HL-60/S4 (cell line): ENCODE results near the gene PPRC1.

Experiments
- in situ Hi-C: fragments of 300-500 bp; cut with MboI; formaldehyde crosslinking; loops from 2 replicates; pipeline ENCODE4 v1.14.3; 2022; ENCODE audit warnings: low sequenced_read_pairs

Gene PPRC1, protein sequence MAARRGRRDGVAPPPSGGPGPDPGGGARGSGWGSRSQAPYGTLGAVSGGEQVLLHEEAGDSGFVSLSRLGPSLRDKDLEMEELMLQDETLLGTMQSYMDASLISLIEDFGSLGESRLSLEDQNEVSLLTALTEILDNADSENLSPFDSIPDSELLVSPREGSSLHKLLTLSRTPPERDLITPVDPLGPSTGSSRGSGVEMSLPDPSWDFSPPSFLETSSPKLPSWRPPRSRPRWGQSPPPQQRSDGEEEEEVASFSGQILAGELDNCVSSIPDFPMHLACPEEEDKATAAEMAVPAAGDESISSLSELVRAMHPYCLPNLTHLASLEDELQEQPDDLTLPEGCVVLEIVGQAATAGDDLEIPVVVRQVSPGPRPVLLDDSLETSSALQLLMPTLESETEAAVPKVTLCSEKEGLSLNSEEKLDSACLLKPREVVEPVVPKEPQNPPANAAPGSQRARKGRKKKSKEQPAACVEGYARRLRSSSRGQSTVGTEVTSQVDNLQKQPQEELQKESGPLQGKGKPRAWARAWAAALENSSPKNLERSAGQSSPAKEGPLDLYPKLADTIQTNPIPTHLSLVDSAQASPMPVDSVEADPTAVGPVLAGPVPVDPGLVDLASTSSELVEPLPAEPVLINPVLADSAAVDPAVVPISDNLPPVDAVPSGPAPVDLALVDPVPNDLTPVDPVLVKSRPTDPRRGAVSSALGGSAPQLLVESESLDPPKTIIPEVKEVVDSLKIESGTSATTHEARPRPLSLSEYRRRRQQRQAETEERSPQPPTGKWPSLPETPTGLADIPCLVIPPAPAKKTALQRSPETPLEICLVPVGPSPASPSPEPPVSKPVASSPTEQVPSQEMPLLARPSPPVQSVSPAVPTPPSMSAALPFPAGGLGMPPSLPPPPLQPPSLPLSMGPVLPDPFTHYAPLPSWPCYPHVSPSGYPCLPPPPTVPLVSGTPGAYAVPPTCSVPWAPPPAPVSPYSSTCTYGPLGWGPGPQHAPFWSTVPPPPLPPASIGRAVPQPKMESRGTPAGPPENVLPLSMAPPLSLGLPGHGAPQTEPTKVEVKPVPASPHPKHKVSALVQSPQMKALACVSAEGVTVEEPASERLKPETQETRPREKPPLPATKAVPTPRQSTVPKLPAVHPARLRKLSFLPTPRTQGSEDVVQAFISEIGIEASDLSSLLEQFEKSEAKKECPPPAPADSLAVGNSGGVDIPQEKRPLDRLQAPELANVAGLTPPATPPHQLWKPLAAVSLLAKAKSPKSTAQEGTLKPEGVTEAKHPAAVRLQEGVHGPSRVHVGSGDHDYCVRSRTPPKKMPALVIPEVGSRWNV (N-terminal part only)

GRCh38 chr10:102132563-102133372 lies at the start of gene PPRC1:
Gene PPRC1, plus strand, starts transcription at chr10:102133040. Its CDS starts 29 bp downstream, at chr10:102133069.
- in situ Hi-C loops: no loop called here

GRCh38 chr10:102083541-102083940 lies 49.3 kb upstream of the PPRC1 start:
- in situ Hi-C loops: loop anchor here (25.0 kb wide), 1 partner anchor 471 kb away; no protein-coding TSS in a partner anchor

GRCh38 chr10:102085336-102085735 lies 47.5 kb upstream of the PPRC1 start:
- in situ Hi-C loops: loop anchor here (25.0 kb wide), 1 partner anchor 473 kb away; no protein-coding TSS in a partner anchor

- in situ Hi-C loops: loop anchor here (25.0 kb wide), 1 partner anchor 474 kb away; no protein-coding TSS in a partner anchor
Observed at GRCh38 chr10:102086196-102086595, 46.6 kb upstream of the PPRC1 start.

GRCh38 chr10:102090772-102091171 lies 42.1 kb upstream of the PPRC1 start:
- in situ Hi-C loops: loop anchor here (25.0 kb wide), 1 partner anchor 478 kb away; no protein-coding TSS in a partner anchor

- in situ Hi-C loops: loop anchor here (25.0 kb wide), 1 partner anchor 484 kb away; no protein-coding TSS in a partner anchor
Observed at GRCh38 chr10:102096449-102096848, 36.4 kb upstream of the PPRC1 start.

- in situ Hi-C loops: no loop called here
Observed at GRCh38 chr10:102101152-102101551, 31.7 kb upstream of the PPRC1 start.

DNA sequence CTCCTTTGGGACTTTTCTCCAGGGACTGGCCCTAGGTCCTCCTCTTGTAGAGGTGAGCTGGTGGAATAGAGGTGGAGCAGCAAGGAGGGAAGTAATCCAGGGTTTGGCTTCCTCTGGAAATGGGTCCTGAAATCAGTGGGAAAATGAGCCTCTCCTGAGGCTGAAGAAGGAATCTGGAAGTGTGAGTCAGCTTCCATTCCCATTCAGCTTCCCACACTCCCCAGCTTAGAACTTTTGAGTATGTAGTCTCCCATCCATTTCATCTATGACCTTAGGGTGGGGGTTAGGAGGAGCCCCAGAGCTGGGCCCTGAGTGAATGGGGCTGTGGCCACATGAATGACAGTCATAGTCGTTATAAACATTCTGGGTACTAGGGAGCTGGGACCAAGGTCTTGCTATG lies 30.4 kb upstream of the PPRC1 start:
- in situ Hi-C loops: no loop called here

GRCh38 chr10:102106998-102107397 lies 25.8 kb upstream of the PPRC1 start:
- in situ Hi-C loops: no loop called here

GRCh38 chr10:102109166-102110116 lies 23.4 kb upstream of the PPRC1 start:
- in situ Hi-C loops: no loop called here

DNA sequence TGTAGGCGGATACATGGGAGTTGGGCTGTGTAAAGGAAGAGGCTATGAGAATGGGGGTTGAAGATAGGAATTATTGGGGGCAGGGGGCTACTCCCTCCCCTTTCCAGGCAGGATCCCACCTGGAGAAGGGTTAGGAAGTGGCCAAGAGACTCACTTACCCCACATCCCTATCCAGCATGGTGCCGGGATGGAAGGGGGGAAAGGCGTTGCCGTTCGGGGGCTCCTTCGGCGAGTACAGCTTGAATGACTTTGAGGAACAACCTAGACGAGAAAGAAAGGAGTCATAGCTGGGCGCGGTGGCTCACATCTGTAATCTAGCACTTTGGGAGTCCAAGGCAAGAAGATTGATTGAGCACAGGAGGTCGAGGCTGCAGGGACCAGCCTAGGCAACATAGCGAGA lies 21.6 kb upstream of the PPRC1 start:
- in situ Hi-C loops: no loop called here

GRCh38 chr10:102112210-102112817 lies 20.5 kb upstream of the PPRC1 start:
- in situ Hi-C loops: no loop called here

GRCh38 chr10:102113261-102113955 lies 19.4 kb upstream of the PPRC1 start:
- in situ Hi-C loops: no loop called here

DNA sequence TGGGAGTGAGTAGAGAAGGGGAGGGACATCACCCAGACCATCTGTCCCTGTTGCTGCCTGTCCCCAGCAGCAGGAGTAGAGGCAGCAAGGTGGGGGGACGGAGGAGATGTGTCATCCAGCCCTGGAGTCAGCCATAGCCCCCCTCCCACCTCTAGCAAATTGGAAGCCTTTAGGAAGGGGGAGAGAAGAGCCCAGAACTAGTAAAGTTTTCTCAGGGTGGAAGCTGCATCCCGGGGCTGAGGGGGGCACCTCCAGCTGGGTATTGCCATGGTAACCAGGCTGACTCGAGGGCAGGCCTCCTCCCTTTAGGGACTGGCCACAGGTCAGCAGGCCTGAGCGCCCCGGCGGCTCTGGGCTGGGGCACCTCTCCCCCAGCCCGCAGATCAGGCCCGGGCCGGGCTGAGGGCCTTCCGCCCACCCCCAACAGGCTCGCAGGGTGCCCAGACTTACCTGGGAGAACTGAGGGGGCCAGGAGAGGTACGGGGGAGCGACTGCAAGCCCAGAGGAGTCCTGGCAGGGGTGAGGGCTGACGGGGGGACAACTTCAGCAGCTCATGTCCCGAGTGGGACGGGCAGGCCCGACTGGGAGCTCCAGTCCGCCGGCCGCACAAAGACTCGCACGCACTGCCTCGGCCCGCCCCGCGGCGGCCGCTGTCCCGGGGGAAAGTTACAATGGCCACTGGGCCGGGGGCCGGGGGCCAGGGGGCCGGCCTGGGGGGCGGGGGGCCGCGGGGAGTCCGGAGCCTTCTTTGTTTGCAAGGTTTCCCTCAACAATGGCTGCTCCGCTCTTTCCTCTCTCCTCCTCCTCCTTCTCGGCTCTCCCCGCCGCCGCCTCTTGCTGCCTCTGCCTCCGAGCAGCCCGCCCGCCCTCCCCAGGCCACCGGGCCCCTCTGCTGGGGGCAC lies 18.6 kb upstream of the PPRC1 start:
- in situ Hi-C loops: no loop called here

DNA sequence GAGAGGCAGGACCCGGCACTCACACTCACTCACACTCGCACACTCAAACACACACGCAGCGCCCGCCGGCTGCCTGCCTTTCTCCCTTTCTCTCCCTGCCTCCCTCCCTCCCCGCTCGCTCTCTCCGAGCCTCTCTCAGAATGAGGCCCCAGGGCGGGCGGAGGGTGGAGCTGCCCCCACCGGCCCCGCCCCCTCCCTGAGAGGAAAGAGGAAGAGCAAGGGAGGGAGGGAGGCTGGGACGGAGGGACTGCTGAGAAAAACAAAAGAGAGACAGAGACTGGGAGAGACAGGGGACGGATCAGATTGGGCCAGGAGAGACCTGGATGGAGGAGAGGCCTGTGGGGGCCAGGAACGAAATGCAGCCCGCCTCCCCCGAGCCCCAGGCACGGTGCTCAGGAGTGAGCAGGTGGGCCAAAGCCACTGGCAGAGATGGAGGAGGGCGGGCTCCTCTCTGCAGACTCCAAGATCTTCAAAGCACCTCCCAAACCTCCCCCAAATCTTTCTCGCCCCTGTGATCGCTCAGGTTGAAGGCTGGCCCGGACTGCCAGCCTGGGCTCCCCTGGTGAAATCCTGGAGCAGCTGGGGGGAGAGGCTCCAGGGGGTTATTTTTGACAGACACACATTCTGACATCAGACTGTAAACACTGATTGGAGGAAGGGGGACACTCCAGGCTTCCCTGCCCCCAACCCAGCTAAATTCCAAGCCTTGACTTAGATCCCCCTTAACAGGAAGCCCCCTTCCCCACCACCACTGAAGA lies 17.8 kb upstream of the PPRC1 start:
- in situ Hi-C loops: no loop called here

DNA sequence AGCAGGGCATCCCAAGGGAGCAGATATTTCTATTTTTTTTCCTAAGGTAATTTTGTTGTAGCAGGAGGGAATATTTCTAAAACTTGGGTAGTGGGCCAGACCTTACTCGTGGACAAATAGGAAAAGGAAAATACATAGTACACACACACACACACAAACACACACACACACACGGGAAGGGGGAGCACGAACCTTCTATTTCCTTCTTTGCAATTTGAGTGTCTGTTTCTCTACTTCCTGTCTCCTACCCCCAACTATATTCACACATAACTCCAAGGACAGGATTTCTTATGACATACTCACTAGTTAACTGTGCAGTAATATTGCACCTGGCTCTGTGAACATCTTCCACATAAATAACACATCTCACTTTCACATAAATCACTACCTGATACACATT lies 17.1 kb upstream of the PPRC1 start:
- in situ Hi-C loops: no loop called here
